Fibroblast of lung (primary cell): ENCODE data around the gene MATN4. TPM values are rescaled to one million over a fixed set of nuclear protein-coding genes. Genes with fewer than 3 reads are reported as not detected.

Source experiments
- DNase-seq, 2 donors: peaks; one replicate each; pipeline versions ENCODE4 v3.0.0 to v3.0.0-alpha.2; 2010; ENCODE audit warnings: low read depth in 2 of 2
- H2AFZ ChIP-seq: 2 replicates; pipeline ENCODE4 v1.5.1; 2012; ENCODE audit warnings: low read length, control low read depth, inconsistent platforms
- H3K27ac ChIP-seq: 2 replicates; pipeline ENCODE4 v1.5.1; 2011; ENCODE audit warnings: low read length, control low read depth; ENCODE audit not compliant: insufficient read depth
- H3K27me3 ChIP-seq: 2 replicates; pipeline ENCODE4 v1.5.1; 2011; ENCODE audit warnings: mild to moderate bottlenecking, low read length; ENCODE audit not compliant: control insufficient read depth, insufficient read depth
- H3K36me3 ChIP-seq: 2 replicates; pipeline ENCODE4 v1.5.1; 2011; ENCODE audit warnings: low read length; ENCODE audit not compliant: control insufficient read depth, insufficient read depth
- H3K4me1 ChIP-seq: 2 replicates; pipeline ENCODE4 v1.5.1; 2011; ENCODE audit warnings: low read length; ENCODE audit not compliant: control insufficient read depth, insufficient read depth; ENCODE audit errors: extremely low read depth
- H3K4me2 ChIP-seq: 2 replicates; pipeline ENCODE4 v1.5.1; 2011; ENCODE audit warnings: low read length, control low read depth; ENCODE audit not compliant: insufficient read depth; ENCODE audit errors: extremely low read depth
- H3K4me3 ChIP-seq, 4 experiments: fragments of 200-600 bp in 1 of 4; sonication (generic) in 1 of 4; replicated peaks in 1 of 4; 2 replicates each; pipeline ENCODE4 v1.5.1; 2011 to 2016; ENCODE audit warnings: low read length in 4 of 4, low read depth in 3 of 4, mild to moderate bottlenecking in 3 of 4, control low read depth in 2 of 4, inconsistent platforms in 1 of 4, mixed read lengths in 1 of 4; ENCODE audit not compliant: insufficient read depth in 1 of 4; ENCODE audit errors: control extremely low read depth in 1 of 4
- H3K79me2 ChIP-seq: 2 replicates; pipeline ENCODE4 v1.5.1; 2012; ENCODE audit warnings: mild to moderate bottlenecking, low read length, inconsistent platforms; ENCODE audit not compliant: control insufficient read depth, insufficient read depth
- H3K9ac ChIP-seq: 2 replicates; pipeline ENCODE4 v1.5.1; 2011; ENCODE audit warnings: mild to moderate bottlenecking, low read length, control low read depth; ENCODE audit not compliant: insufficient read depth
- H3K9me3 ChIP-seq: 2 replicates; pipeline ENCODE4 v1.5.1; 2012; ENCODE audit warnings: low read depth, low read length; ENCODE audit not compliant: control insufficient read depth, insufficient read depth
- H4K20me1 ChIP-seq: 2 replicates; pipeline ENCODE4 v1.5.1; 2011; ENCODE audit warnings: low read length; ENCODE audit not compliant: control insufficient read depth, insufficient read depth; ENCODE audit errors: extremely low read depth
- CTCF ChIP-seq, 2 donors: IDR thresholded peaks in 1 of 2; conservative IDR thresholded peaks in 1 of 2; 1 replicate in 1 of 2; 2 replicates in 1 of 2; pipeline ENCODE4 v1.5.1; 2011 to 2012; ENCODE audit warnings: low read length in 2 of 2, control low read depth in 1 of 2, inconsistent platforms in 1 of 2, low read depth in 1 of 2, mild to moderate bottlenecking in 1 of 2
- EZH2 ChIP-seq: IDR thresholded peaks from 2 replicates; pipeline ENCODE4 v1.5.1; 2012; ENCODE audit warnings: low read length, control low read depth, mild to moderate bottlenecking; ENCODE audit errors: missing control alignments
- polyA plus RNA-seq, 2 donors: library from polyadenylated mRNA; depleted of rRNA in 1 of 2; stranded (reverse) in 1 of 2; unstranded in 1 of 2; fragments of >200 nt; gene quantifications; 2 replicates each; pipeline ENCODE4 v1.2.1, GENCODE V29; 2011 to 2012; ENCODE audit warnings: missing spikeins in 1 of 2
- total RNA-seq: library from RNA; depleted of rRNA; stranded (reverse); fragments of >200 nt; gene quantifications from 2 replicates; pipeline ENCODE4 v1.2.1, GENCODE V29; 2014

MATN4 gene
- total and polyA plus RNA-seq, 2 donors (not counting 1 experiment from before 2014, with no cell fraction given) = under 0.01 to 0.06 TPM

- Histone ChIP-seq H3K27ac (peak overlapping the region; percentile 83), H3K4me1 (peaks cover 26% of the 10 kb centered on the region), H3K4me3 (peak overlapping the region; percentile 96 to 100 (median 98)), H3K9ac (peak overlapping the region; percentile 88), H4K20me1 (no peaks in the 10 kb centered on the region), H3K9me3 (no peaks in the 10 kb centered on the region), H2AFZ (no peak overlapping the region), H3K36me3 (peaks cover 2% of the 10 kb centered on the region), H3K27me3 (no peaks in the 10 kb centered on the region), H3K4me2 (peak overlapping the region; percentile 95), H3K79me2 (peaks cover 63% of the 10 kb centered on the region)
- TF ChIP-seq EZH2 (no peak), CTCF (conservative IDR thresholded peaks at IDR 0.05 in 1 of 2, IDR thresholded peaks at IDR 0.05 in 1 of 2; ENCODE audit: low read depth in 1 of 2, low read length in 2 of 2) (no peak)
- DNase-seq = peak in 1 of 2 donors; percentile 37
Observed at GRCh38 chr20:45346851-45347250, 38.8 kb upstream of the MATN4 start.

- peak overlapping the region; percentile 83 for H3K27ac ChIP-seq
- no peak for DNase-seq
- H3K79me2 ChIP-seq = peaks cover 68% of the 10 kb centered on the region
- H3K4me1 ChIP-seq = peaks cover 31% of the 10 kb centered on the region
- H3K36me3 ChIP-seq = peaks cover 3% of the 10 kb centered on the region
- peak overlapping the region; percentile 96 to 100 (median 98) for H3K4me3 ChIP-seq
- peak overlapping the region; percentile 25 for H3K9ac ChIP-seq
- no peaks in the 10 kb centered on the region for H3K9me3 ChIP-seq
- H2AFZ ChIP-seq = no peak overlapping the region
- TF ChIP-seq CTCF (conservative IDR thresholded peaks at IDR 0.05 in 1 of 2, IDR thresholded peaks at IDR 0.05 in 1 of 2; ENCODE audit: low read depth in 1 of 2, low read length in 2 of 2) = no peak
- TF ChIP-seq EZH2 = no peak
- no peaks in the 10 kb centered on the region for H4K20me1 ChIP-seq
- H3K27me3 ChIP-seq = no peaks in the 10 kb centered on the region
- peak overlapping the region; percentile 95 for H3K4me2 ChIP-seq
Observed at GRCh38 chr20:45346291-45346718, 38.2 kb upstream of the MATN4 start.

- Histone ChIP-seq H3K4me2 (peak overlapping the region; percentile 95), H3K4me3 (peak overlapping the region; percentile 96 to 100 (median 98)), H3K79me2 (peaks cover 78% of the 10 kb centered on the region), H3K27me3 (no peaks in the 10 kb centered on the region), H3K36me3 (peaks cover 11% of the 10 kb centered on the region), H3K9ac (no peak overlapping the region), H3K9me3 (no peaks in the 10 kb centered on the region), H3K4me1 (peaks cover 34% of the 10 kb centered on the region), H4K20me1 (no peaks in the 10 kb centered on the region), H2AFZ (no peak overlapping the region), H3K27ac (peak overlapping the region; percentile 83)
- TF ChIP-seq EZH2 = no peak
- no peak for TF ChIP-seq CTCF (conservative IDR thresholded peaks at IDR 0.05 in 1 of 2, IDR thresholded peaks at IDR 0.05 in 1 of 2; ENCODE audit: low read depth in 1 of 2, low read length in 2 of 2)
- peak in 1 of 2 donors; percentile 20 for DNase-seq
Observed at GRCh38 chr20:45345104-45345936, 37.2 kb upstream of the MATN4 start.
